BLaER1 (cell line): ENCODE data around the gene GPD1L.
"Not testable (repeated sequence)": the region's sequence is repeated elsewhere in the genome, so short reads cannot be mapped to it uniquely, and the experiment has no call there.

ENCODE experiments used
- H3K27ac ChIP-seq: shearing (Covaris generic); formaldehyde crosslinking; 2 replicates; pipeline ENCODE4 v1.8.1; 2022
- H3K27me3 ChIP-seq: shearing (Covaris generic); formaldehyde crosslinking; 2 replicates; pipeline ENCODE4 v1.8.1; 2022
- H3K36me3 ChIP-seq: shearing (Covaris generic); formaldehyde crosslinking; 2 replicates; pipeline ENCODE4 v1.8.1; 2022
- H3K4me1 ChIP-seq: shearing (Covaris generic); formaldehyde crosslinking; 2 replicates; pipeline ENCODE4 v1.8.1; 2022
- H3K4me2 ChIP-seq: shearing (Covaris generic); formaldehyde crosslinking; 2 replicates; pipeline ENCODE4 v1.8.1; 2022
- H3K4me3 ChIP-seq: shearing (Covaris generic); formaldehyde crosslinking; 2 replicates; pipeline ENCODE4 v1.8.1; 2022
- H3K9ac ChIP-seq: shearing (Covaris generic); formaldehyde crosslinking; 2 replicates; pipeline ENCODE4 v1.8.1; 2022
- H3K9me3 ChIP-seq: shearing (Covaris generic); formaldehyde crosslinking; 2 replicates; pipeline ENCODE4 v1.8.1; 2022
- H4K20me1 ChIP-seq: shearing (Covaris generic); formaldehyde crosslinking; 2 replicates; pipeline ENCODE4 v1.8.1; 2022
- Cebpa-rat ChIP-seq: shearing (Covaris generic); IDR thresholded peaks from 2 replicates; pipeline ENCODE4 v1.8.1; 2022

The GPD1L gene

GRCh38 chr3:32102289-32102688 lies 4.1 kb upstream of the GPD1L start:
- Histone ChIP-seq H3K36me3 (0 out of 2 replicates have a peak, but pooled peaks cover 5% of the 10 kb centered on the region), H4K20me1 (peaks cover 7% of the 10 kb centered on the region; the same call in 1 of the 2 replicates), H3K4me1 (peaks cover 9% of the 10 kb centered on the region), H3K27me3 (no peaks in the 10 kb centered on the region), H3K9ac (no peak overlapping the region), H3K9me3 (peaks cover 39% of the 10 kb centered on the region), H3K4me2 (no peak overlapping the region), H3K27ac (no peak overlapping the region), H3K4me3 (no peak overlapping the region)
- TF ChIP-seq Cebpa-rat: no peak

- H3K27me3 ChIP-seq: no peaks in the 10 kb centered on the region
- no peak overlapping the region for H3K27ac ChIP-seq
- H3K9ac ChIP-seq: no peak overlapping the region
- H3K4me2 ChIP-seq: no peak overlapping the region
- H4K20me1 ChIP-seq: peaks cover 28% of the 10 kb centered on the region; the same call in 1 of the 2 replicates
- peaks cover 5% of the 10 kb centered on the region; the same call in 1 of the 2 replicates for H3K36me3 ChIP-seq
- peaks cover 20% of the 10 kb centered on the region for H3K4me1 ChIP-seq
- no peak for TF ChIP-seq Cebpa-rat
- H3K4me3 ChIP-seq: no peak overlapping the region
- H3K9me3 ChIP-seq: peaks cover 39% of the 10 kb centered on the region
Observed at GRCh38 chr3:32104492-32104891, 1.9 kb upstream of the GPD1L start.

- peak overlapping the region; percentile 94 for H3K4me3 ChIP-seq
Observed at GRCh38 chr3:32105291-32106131, 909 bp upstream of the GPD1L start.

GRCh38 chr3:32106929-32107362 lies 526 bp downstream of the GPD1L start:
- peak overlapping the region; percentile 70 for H3K27ac ChIP-seq
- H3K9ac ChIP-seq: peak overlapping the region; percentile 84
- H3K4me1 ChIP-seq: peaks cover 32% of the 10 kb centered on the region

More at GRCh38 chr3:32105291-32106131, 909 bp upstream of the GPD1L start:
- Histone ChIP-seq H3K27me3 (no peaks in the 10 kb centered on the region), H3K36me3 (peaks cover 9% of the 10 kb centered on the region; the same call in 1 of the 2 replicates), H4K20me1 (peaks cover 33% of the 10 kb centered on the region; the same call in 1 of the 2 replicates), H3K4me1 (peaks cover 31% of the 10 kb centered on the region), H3K9me3 (peaks cover 38% of the 10 kb centered on the region), H3K9ac (peak overlapping the region; percentile 84; the same call in 1 of the 2 replicates), H3K27ac (peak overlapping the region; percentile 53; the same call in 1 of the 2 replicates), H3K4me2 (peak overlapping the region; percentile 98)
- no peak for TF ChIP-seq Cebpa-rat

GRCh38 chr3:32108224-32108623 lies 1.8 kb downstream of the GPD1L start:
- H3K27me3 ChIP-seq, H3K9ac ChIP-seq, H3K4me3 ChIP-seq, H3K27ac ChIP-seq, H3K36me3 ChIP-seq: not testable (repeated sequence)
- peaks cover 11% of the 10 kb centered on the region for H3K9me3 ChIP-seq
- H3K4me2 ChIP-seq: peak overlapping the region; percentile 98; the same call in 1 of the 2 replicates
- peaks cover 41% of the 10 kb centered on the region; the same call in 1 of the 2 replicates for H4K20me1 ChIP-seq
- H3K4me1 ChIP-seq: peaks cover 32% of the 10 kb centered on the region

More at GRCh38 chr3:32106929-32107362, 526 bp downstream of the GPD1L start:
- no peak for TF ChIP-seq Cebpa-rat
- Histone ChIP-seq H3K9me3 (peaks cover 23% of the 10 kb centered on the region), H3K36me3 (peaks cover 9% of the 10 kb centered on the region; the same call in 1 of the 2 replicates), H3K27me3 (no peaks in the 10 kb centered on the region), H3K4me2 (peak overlapping the region; percentile 98), H3K4me3 (peak overlapping the region; percentile 94), H4K20me1 (peaks cover 41% of the 10 kb centered on the region; the same call in 1 of the 2 replicates)

GRCh38 chr3:32109256-32109655 lies 2.8 kb downstream of the GPD1L start:
- peaks cover 5% of the 10 kb centered on the region; the same call in 1 of the 2 replicates for H3K36me3 ChIP-seq
- peak overlapping the region; percentile 25; the same call in 1 of the 2 replicates for H3K4me2 ChIP-seq
- H3K4me3 ChIP-seq: no peak overlapping the region
- no peak for TF ChIP-seq Cebpa-rat
- H3K9ac ChIP-seq: no peak overlapping the region
- no peaks in the 10 kb centered on the region for H3K27me3 ChIP-seq
- H3K9me3 ChIP-seq: peaks cover 6% of the 10 kb centered on the region; the same call in 1 of the 2 replicates
- peaks cover 32% of the 10 kb centered on the region for H3K4me1 ChIP-seq
- H3K27ac ChIP-seq: no peak overlapping the region
- H4K20me1 ChIP-seq: peaks cover 41% of the 10 kb centered on the region; the same call in 1 of the 2 replicates

- Histone ChIP-seq H3K9me3 (peaks cover 16% of the 10 kb centered on the region), H3K4me2 (no peak overlapping the region), H3K4me3 (no peak overlapping the region), H4K20me1 (peaks cover 41% of the 10 kb centered on the region; the same call in 1 of the 2 replicates), H3K4me1 (peaks cover 32% of the 10 kb centered on the region), H3K27me3 (no peaks in the 10 kb centered on the region), H3K27ac (no peak overlapping the region), H3K9ac (no peak overlapping the region), H3K36me3 (peaks cover 14% of the 10 kb centered on the region; the same call in 1 of the 2 replicates)
- TF ChIP-seq Cebpa-rat: no peak
Observed at GRCh38 chr3:32110233-32110760, 3.9 kb downstream of the GPD1L start.

- H4K20me1 ChIP-seq: peaks cover 41% of the 10 kb centered on the region; the same call in 1 of the 2 replicates
- H3K4me1 ChIP-seq: peaks cover 26% of the 10 kb centered on the region
- no peaks in the 10 kb centered on the region for H3K27me3 ChIP-seq
- no peak for TF ChIP-seq Cebpa-rat
- H3K36me3 ChIP-seq: peaks cover 16% of the 10 kb centered on the region; the same call in 1 of the 2 replicates
- H3K27ac ChIP-seq: no peak overlapping the region
- no peak overlapping the region for H3K9ac ChIP-seq
- no peak overlapping the region for H3K4me2 ChIP-seq
- no peak overlapping the region for H3K4me3 ChIP-seq
- H3K9me3 ChIP-seq: peaks cover 22% of the 10 kb centered on the region
Observed at GRCh38 chr3:32111560-32111959, 5.1 kb downstream of the GPD1L start.

- H3K4me3 ChIP-seq: no peak overlapping the region
- H4K20me1 ChIP-seq: peaks cover 22% of the 10 kb centered on the region; the same call in 1 of the 2 replicates
- H3K4me2 ChIP-seq: no peak overlapping the region
- H3K9ac ChIP-seq: no peak overlapping the region
- TF ChIP-seq Cebpa-rat: no peak
- peaks cover 22% of the 10 kb centered on the region for H3K9me3 ChIP-seq
- no peaks in the 10 kb centered on the region for H3K27me3 ChIP-seq
- H3K4me1 ChIP-seq: peaks cover 17% of the 10 kb centered on the region
- H3K36me3 ChIP-seq: peaks cover 16% of the 10 kb centered on the region; the same call in 1 of the 2 replicates
- H3K27ac ChIP-seq: no peak overlapping the region
Observed at GRCh38 chr3:32113566-32113965, 7.1 kb downstream of the GPD1L start.
